GM19438 (cell line): Measurements from ENCODE around the gene SAMMSON.

Experiments
- ATAC-seq: cut with Tn5 transposase; IDR thresholded peaks from one replicate; pipeline ENCODE4 v1.9.1; 2021; ENCODE audit warnings: low read depth; ENCODE audit not compliant: unreplicated experiment

Gene SAMMSON

DNA sequence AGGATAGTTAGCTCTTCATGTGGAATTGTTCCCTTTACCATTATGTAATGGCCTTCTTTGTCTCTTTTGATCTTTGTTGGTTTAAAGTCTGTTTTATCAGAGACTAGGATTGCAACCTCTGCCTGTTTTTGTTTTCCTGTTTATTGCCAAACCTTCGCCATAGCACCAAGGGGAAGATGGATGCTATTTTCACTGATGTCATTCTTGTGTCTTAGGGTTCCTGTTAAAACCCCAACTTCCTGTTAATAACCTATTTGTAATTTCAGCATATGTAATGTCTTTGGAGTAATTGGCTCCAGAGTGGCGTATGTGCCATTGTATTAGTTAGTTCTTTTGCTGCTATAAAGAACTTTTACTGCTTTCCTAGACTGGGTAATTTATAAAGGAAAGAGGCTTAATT lies 10.8 kb downstream of the SAMMSON start:
- ATAC-seq, result no peak

DNA sequence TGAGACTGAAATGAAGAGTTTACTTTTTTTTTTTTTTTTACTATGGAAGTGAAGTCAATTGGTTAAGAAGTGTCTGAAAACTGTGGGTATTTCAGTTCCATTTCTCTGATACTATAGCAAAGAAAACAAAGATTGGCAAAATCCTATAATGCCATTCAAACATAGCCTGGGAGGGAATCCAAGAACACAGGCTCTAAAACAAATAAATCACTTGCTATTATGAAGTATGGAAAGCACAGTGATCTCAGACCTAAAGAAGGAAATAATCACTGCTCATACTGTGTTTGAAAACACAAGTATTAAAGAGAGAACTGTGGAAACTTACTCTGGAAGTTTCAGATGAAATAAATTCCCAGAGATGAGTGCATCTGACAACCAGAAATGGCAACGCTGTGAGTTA lies 12.0 kb downstream of the SAMMSON start:
- ATAC-seq, result no peak

DNA sequence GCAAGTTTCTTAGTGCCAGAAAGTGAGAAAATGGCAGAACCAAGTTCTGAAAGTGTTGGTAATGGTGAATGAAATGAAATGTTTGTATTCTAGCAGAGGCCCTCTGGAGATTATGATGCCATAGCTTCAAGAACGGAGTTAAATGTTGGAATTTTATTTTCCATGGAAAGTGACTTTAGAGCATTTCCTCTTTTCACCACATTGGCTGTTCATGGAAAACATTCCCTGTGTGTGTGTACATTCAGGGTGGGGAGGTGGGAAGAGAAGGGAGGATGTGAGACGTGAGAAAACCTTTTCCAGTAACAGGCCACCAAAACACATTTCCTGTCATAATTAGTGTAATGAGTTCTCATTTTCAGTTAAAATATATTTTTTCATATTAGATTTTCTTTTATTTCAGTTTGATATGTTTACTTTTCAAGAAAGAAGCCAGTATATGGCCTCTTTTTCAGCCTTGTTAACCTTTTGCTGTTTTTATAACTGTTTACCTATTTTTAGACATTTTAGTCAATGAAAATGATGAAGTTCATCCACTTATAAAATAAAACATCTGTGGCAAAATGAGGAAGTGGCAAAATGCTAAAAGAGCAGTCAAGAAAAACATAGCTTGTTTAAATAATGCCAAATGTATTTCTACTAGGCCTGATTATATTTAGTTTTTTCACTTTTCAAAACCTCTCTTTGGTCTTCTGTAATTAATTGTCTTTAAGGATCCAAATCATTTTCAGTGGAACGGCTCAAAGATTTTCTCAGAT lies 21.6 kb downstream of the SAMMSON start:
- ATAC-seq, result no peak

DNA sequence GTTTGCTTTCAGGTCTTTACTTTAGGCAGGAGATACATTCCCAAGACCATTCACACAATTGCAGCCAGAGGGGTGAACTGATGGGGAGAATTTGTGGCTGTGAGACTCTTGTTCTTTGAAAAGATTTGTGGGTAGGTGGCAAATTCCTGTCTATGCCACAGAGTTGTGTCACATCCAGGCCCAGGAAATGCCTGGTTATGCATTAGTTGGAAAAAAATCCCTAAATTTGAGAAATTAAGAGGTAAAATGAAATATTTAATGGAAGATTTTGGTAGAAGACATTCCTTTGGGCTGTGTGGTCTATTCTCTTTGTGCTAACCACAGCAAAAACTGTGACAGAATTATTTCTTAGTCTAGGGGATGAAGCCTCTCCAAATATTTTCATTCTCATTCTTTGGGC lies 28.8 kb downstream of the SAMMSON start:
- no peak for ATAC-seq

DNA sequence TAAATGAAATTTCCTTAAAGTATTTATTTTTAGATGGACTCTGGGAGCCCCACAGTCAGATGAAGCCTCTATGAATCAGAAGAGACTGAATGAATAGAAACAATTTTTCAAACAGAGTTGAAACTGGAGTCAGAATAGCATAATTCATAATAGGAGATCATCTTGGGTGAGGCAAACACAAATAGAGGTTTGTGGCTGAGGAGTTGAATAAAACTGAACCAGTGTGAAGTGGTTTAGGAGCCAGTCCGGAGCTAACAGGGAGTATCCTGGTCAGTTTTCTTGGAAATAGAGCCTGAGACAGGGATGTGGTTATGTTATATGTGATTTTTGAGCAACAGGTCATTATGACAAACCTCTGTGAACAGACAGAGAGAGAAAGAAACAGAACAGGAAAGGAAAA lies 39.2 kb downstream of the SAMMSON start:
- ATAC-seq, result no peak

- ATAC-seq, result no peak
Measured at GRCh38 chr3:70040386-70040785, 40.9 kb downstream of the SAMMSON start.

DNA sequence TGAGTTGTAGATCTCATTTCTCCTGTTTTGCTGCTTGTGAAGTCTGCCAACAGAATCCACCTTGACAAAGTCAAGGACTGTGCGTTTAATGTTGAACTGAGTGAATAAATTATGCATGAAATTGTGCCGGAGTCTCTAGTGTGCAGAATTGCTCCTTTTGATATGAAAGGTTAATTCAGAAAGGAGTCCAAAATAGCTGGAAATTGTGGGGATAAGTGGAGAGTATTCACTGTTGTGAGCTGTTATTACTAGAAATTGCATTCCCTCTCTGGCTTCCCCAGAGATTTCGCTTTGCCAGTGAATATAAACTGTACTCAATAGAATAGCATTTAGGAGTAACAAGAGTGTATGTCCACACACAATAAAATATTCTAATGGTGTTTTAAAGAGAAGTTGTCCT lies 43.1 kb downstream of the SAMMSON start:
- no peak for ATAC-seq

DNA sequence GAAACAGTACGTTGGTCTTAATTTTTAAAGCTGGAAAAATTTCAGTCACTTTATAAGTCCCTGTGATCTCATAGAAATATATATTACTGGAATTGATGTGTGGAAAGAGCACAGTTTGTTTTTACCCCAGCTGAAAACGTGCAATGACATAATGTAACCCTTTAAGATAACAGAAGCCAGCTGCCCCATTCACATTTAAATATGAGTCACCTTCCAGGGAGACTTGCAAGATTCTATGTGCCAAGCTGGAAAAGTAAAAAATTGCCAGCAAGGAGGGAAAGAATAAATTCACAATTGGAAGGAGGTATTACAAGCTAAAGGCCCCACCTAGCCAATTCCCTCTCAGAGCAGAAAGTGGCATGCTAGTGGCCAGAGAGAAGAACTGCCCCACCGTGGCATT lies 50.2 kb downstream of the SAMMSON start:
- no peak for ATAC-seq

DNA sequence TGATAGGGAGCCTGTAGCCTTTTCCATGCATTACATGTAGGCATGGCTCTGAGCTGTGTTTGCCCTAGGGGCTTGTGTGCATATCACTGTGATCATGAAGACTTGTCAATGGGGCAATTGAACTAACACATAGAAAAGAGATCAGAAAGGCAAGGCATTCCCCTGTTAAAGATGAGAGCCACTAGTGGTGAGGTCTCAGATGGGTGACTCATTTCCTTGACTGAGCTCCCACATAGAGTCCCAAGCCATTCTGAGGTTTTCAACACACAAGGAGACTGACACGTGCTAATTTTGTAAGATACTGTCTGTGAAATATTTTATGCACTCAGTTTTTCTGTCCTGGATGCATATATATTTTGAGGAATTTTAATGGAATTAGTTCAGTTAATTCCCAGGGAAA lies 53.8 kb downstream of the SAMMSON start:
- ATAC-seq, result no peak

DNA sequence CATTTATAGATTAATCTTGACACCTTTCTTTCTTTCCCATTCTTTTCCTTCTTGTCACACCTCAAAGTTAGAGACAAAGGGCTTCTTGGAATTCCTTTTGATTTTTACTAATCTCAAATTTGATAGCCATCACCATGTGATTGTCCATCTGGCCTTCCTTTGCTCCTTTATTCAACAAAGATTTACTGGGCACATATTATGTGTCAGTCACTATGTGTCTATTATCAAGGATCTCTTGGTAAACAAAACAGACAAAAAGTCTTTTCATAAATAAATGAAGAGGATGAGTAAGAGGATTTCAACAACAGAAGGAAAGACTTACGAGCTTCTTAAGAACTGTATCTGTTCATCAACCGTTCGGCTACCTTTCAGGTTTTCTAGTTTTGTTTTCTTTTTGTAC lies 56.5 kb downstream of the SAMMSON start:
- ATAC-seq, result no peak

DNA sequence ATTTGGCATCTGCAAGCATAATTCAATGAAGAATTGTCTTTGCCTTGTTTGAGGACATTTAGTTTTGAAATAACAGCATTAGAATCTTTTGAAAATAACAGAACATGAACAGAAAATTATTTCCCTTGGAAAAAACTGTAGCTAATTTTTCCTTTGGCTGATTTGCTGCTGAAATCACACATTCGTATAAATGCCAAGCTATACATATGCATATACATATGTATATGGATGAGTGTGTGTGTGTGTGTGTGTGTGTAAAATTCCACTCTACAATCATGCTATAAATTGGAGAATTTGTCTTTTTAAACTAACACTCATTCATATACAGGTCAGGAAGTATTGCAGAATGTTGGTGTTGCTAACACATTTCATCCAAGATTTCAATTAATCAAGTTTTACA lies 57.9 kb downstream of the SAMMSON start:
- no peak for ATAC-seq

DNA sequence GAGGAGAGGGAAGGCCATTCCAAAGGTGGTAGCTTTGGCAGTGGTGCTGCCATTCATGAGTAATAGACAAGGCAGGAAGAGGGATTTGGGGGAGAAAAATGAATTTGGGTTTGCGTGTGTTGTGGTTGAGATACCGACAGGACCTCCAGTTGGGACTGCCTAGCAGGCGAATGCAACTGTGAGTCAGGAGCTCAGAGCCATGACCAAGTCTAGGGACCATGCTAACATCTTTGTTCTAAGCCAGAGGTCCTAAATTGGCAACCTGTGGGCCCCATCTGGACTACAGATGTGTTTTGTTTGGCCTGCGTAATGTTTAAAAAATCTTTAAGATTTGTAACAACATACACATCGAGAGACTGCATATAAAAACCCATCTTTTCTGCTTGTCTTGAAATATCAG lies 61.6 kb downstream of the SAMMSON start:
- ATAC-seq, result no peak

- no peak for ATAC-seq
Measured at GRCh38 chr3:70064194-70064779, 64.8 kb downstream of the SAMMSON start.

DNA sequence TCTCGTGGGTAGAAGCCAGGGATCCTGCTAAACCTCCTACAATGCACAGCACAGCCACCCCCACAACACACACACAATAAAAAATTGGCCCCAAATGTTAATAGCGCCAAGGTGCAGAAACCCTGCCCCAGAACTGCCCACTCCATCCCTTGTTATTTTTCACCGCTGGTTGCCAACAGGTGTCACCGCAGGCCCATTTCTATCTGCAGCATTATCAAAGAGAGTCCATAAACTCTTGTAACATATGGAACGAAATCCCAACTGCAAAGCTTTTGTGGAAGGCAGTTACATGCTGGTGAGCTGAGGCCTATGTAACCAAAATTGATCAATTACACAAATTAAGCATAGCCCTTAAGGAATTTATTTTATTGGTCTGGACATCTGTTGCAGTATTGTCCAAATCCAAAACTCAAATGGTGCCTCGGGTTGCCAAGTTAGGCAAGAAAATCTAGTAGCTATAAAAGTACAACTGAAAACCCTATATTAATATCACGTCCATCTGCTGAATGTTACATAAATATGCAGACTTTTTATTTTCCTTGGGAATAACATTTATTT lies 66.2 kb downstream of the SAMMSON start:
- no peak for ATAC-seq

- no peak for ATAC-seq
Measured at GRCh38 chr3:70067860-70068521, 68.5 kb downstream of the SAMMSON start.

DNA sequence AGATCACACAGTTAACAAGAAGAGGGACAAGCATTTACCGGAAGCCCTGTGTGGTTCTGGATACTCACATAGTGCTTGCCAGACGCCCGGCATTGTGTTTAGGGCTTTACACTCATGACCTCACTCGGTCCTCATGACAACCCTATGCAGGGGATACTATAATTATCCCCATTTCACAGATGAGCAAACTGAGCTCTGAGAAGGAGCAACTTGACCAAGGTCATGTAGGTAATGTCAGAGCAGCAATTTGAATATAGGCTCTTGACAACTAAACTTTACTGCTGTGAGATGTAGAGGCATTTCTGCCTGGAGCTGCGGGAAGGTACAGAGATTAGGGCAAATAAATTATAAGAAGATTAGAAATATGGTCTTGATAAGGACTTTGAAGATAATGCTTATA lies 70.0 kb downstream of the SAMMSON start:
- no peak for ATAC-seq

DNA sequence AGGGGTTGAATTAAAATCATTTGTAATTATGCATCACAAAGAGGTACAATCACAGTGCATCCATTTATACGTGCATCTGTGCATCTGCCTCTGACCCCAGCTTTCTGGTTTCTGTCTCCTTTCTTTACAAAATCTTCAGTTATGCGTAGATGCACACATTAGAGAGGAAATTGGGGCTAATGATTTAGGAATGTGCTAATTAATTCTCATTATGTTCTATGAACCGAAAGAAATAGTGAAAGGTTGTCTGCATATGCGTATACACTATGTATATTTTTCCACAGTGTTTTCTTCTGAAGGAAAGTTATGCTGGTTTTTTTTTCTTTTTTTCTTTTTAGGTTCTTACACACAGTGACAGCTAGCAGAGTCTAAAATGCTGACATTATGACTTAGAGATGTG lies 71.6 kb downstream of the SAMMSON start:
- ATAC-seq, result no peak

- no peak for ATAC-seq
Measured at GRCh38 chr3:70072180-70072579, 72.6 kb downstream of the SAMMSON start.

DNA sequence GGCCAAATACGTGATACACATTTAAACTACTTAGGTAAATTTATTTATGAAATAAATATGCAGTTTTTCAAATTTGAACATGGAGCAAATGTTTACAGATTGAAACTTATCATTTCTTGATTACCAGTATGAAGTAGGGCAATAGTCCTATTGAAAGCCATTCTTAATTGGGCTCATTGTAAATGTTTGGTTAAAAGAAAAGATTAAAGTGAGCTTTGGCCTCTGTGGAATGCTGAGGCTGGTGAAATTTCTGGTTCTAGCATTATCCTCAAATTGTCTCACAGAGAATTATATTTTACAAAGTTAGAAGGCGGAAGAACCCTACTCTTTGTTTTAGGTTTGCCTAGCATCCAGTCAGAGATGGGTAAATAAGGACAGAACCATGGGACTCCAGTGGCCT lies 73.2 kb downstream of the SAMMSON start:
- no peak for ATAC-seq

GRCh38 chr3:70075101-70075500 lies 75.6 kb downstream of the SAMMSON start:
- ATAC-seq, result no peak

DNA sequence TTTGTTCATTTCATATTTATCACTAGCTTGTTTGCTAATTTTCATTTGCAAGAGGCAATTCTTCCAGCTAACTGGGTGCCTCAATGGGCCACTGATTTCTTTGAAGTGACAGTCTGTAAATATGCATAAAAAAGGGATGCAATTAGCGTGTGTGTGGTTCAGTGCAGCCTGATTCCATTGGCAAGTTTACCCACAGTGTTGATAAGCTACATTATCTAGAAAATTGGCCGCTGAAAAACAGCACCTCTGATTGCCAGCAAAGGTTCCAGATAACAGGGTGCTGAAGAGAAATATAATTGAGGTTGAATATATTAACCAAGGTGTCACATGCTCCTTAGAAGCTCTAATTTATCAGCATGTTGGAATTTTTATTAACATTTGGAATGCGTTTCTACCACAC lies 76.9 kb downstream of the SAMMSON start:
- ATAC-seq, result no peak

DNA sequence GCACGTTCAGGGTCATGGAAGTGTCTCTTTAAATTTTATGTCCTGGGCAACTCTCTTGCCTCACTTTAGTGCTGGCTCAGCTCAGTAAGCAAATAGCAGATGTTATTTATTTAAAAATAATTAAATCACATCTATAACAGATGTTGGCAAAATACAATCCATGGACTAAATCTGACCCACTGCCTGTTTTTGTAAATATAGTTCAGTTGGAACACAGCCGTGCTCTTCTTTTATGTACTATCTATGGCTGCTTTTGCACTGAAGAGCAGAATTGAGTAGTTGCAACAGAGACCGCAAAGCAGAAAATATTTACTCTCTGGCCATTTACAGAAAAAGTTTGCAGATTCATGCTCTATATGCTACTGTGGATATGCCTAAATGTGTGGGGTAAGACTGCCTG lies 79.2 kb downstream of the SAMMSON start:
- no peak for ATAC-seq
